NB4 (cell line): ENCODE results near the gene SLC2A14.
"Not testable (repeated sequence)": the region's sequence is repeated elsewhere in the genome, so short reads cannot be mapped to it uniquely, and the experiment has no call there.

Experiments used
- DNase-seq: peaks from one replicate; pipeline ENCODE4 v3.0.0; 2010; ENCODE audit warnings: low read depth
- H3K4me3 ChIP-seq: one replicate; pipeline ENCODE4 v1.5.1; 2011; ENCODE audit warnings: mild to moderate bottlenecking, low read depth, low read length, moderate library complexity
- MYC ChIP-seq: IDR thresholded peaks from 2 replicates; pipeline ENCODE4 v1.6.1; 2011; ENCODE audit warnings: low read depth, low read length
- POLR2A ChIP-seq: IDR thresholded peaks from 2 replicates; pipeline ENCODE4 v1.6.1; 2011; ENCODE audit warnings: mild to moderate bottlenecking; ENCODE audit not compliant: insufficient read length; ENCODE audit errors: extremely low read depth
- TF ChIP-seq, protein P1 (sequence below): IDR thresholded peaks from 2 replicates; pipeline ENCODE4 v1.6.1; 2011; ENCODE audit warnings: low read depth, low read length
- TF ChIP-seq, protein P2 (sequence below): IDR thresholded peaks from one replicate; pipeline ENCODE4 v1.5.1; 2012; ENCODE audit warnings: low read depth, low read length

The SLC2A14 gene

DNA sequence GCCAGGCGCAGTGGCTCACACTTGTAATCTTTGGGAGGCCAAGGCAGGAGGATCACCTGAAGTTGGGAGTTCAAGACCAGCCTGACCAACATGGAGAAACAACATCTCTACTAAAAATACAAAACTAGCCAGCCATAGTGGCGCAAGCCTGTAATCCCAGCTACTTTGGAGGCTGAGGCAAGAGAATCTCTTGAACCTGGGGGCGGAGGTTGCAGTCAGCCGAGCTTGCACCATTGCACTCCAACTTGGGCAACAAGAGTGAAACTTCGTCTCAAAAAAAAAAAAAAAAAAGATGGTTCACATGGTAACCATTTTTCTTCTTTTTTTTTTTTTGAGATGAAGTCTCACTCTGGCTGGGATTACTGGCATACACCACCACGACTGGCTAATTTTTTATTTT is 35.3 kb downstream of the SLC2A14 start:
- no peak for DNase-seq
- TF ChIP-seq, protein P1, sequence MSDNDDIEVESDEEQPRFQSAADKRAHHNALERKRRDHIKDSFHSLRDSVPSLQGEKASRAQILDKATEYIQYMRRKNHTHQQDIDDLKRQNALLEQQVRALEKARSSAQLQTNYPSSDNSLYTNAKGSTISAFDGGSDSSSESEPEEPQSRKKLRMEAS: no peak
- TF ChIP-seq MYC (no peak), POLR2A (no peak)
- TF ChIP-seq, protein P2, sequence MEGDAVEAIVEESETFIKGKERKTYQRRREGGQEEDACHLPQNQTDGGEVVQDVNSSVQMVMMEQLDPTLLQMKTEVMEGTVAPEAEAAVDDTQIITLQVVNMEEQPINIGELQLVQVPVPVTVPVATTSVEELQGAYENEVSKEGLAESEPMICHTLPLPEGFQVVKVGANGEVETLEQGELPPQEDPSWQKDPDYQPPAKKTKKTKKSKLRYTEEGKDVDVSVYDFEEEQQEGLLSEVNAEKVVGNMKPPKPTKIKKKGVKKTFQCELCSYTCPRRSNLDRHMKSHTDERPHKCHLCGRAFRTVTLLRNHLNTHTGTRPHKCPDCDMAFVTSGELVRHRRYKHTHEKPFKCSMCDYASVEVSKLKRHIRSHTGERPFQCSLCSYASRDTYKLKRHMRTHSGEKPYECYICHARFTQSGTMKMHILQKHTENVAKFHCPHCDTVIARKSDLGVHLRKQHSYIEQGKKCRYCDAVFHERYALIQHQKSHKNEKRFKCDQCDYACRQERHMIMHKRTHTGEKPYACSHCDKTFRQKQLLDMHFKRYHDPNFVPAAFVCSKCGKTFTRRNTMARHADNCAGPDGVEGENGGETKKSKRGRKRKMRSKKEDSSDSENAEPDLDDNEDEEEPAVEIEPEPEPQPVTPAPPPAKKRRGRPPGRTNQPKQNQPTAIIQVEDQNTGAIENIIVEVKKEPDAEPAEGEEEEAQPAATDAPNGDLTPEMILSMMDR: no peak
- no peak overlapping the region for H3K4me3 ChIP-seq

DNA sequence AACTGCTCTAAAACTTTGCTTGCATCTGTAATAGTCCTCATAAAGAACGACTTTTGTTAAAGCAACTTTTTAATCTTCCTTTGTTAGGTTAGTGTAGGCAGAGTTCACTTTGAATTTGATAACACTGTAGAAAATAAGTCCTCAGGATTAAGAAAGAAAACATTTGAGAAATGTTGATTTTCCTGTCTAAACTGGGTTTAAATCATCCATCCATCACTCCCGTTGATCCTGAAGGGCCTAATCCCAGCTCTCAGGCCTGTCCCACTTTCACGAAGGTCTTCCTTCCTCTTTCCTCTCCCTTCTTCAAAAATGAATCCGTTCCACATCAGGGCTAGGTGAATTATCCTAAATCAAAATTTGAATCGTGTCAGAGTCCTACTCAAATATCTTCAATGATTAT is 36.9 kb downstream of the SLC2A14 start:
- no peak for DNase-seq
- TF ChIP-seq, protein P2: no peak
- no peak for TF ChIP-seq POLR2A
- TF ChIP-seq, protein P1: no peak
- no peak for TF ChIP-seq MYC
- no peak overlapping the region for H3K4me3 ChIP-seq

DNA sequence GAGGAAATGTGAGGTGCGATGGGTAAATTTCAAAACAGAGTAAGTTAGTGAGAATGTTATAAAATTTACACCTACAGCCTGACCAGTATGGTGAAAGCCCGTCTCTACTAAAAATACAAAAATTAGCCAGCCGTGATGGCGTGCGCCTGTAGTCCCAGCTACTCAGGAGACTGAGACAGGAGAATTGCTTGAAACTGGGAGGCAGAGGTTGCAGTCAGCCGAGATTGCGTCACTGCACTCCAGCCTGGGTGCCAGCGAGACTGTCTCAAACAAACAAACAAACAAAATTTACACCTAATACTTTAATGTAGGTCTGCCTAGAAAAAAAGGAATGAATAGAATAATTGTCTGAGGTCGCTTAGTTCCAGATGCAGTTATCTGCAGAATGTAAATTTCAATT is 37.6 kb downstream of the SLC2A14 start:
- TF ChIP-seq, protein P2: no peak
- TF ChIP-seq POLR2A (no peak), MYC (no peak)
- TF ChIP-seq, protein P1: no peak

DNA sequence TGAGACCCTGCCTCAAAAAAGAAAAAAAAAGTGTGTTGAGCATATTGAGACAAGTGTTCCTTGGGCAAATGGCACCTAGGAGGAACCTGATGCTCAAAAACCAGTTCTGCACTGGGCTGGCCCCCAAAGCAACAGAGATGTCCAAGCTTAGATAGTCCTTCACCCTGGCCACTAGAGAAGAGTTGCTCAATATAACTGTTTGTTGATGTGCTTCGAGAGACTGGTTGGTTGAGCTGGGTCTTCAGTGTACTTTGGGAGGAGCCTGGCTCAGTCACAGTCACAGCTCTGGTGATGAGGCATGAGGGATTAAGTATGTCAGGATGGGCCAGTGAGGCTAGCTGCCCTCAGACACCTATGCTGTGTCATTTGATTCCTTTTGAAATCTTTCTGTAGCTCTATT is 38.0 kb downstream of the SLC2A14 start:
- H3K4me3 ChIP-seq: no peak overlapping the region
- DNase-seq: no peak
- TF ChIP-seq, protein P1: no peak
- TF ChIP-seq POLR2A (no peak), MYC (no peak)
- TF ChIP-seq, protein P2: no peak

More for the DNA sequence above, 37.6 kb downstream of the SLC2A14 start:
- no peak overlapping the region for H3K4me3 ChIP-seq
- no peak for DNase-seq

DNA sequence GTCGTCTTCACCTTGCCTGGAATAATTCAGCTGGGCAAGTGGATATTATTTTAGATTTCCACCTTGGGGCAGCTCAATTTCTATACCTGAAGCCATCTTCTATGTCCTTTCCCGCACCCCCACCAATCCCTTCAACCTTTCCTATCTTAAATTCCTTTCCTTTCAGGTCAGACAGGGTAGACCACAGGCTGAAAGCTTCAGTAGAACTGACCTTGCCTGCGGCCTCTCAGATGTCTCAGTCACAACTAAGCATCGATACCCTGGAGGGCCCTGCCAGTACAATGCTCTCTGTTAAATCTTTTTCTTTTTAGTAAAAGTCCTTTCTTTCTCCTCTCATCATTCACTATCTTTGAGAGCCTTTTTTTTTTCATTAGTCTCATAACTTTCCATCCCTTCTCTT is 38.9 kb downstream of the SLC2A14 start:
- H3K4me3 ChIP-seq: no peak overlapping the region
- DNase-seq: no peak
- TF ChIP-seq POLR2A: no peak
- TF ChIP-seq, protein P1: no peak
- TF ChIP-seq MYC: no peak
- TF ChIP-seq, protein P2: no peak

DNA sequence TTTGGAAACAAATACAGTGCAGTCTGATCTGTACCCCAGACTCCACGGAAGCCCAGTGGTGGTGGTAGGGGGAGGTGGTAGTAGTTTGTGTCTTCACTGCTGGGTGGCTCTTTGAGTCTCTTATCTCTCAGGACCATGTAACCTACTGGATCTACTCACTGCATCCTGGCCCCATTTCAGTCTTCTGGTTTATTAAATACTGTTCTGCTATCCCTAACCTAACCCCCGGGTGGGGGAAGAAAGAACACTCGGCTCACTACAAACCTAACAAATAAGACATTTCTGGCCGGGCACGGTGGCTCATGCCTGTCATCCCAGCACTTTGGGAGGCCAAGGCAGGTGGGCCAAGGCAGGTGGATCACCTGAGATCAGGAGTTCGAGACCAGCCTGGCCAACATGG is 39.5 kb downstream of the SLC2A14 start:
- DNase-seq: not testable (repeated sequence)

More for the DNA sequence above, 39.5 kb downstream of the SLC2A14 start:
- H3K4me3 ChIP-seq: not testable (repeated sequence)
